Stomach (tissue), 4 donors: ENCODE measurements around the gene IKZF4.

Experiments
- EP300 ChIP-seq: sonication (generic); formaldehyde crosslinking; IDR thresholded peaks from one replicate; pipeline ENCODE4 v1.6.1; 2017; ENCODE audit warnings: antibody characterized with exemption
- POLR2A ChIP-seq, 4 donors: fragments of 450-650 bp; IDR thresholded peaks; one replicate each; pipeline ENCODE4 v1.6.1; 2016; ENCODE audit warnings: antibody characterized with exemption in 4 of 4, control low read depth in 2 of 4, mild to moderate bottlenecking in 1 of 4, moderate library complexity in 1 of 4

GRCh38 chr12:56080556-56081138 is 59.8 kb downstream of the IKZF4 start:
- TF ChIP-seq EP300 (no peak), POLR2A (IDR thresholded peaks at IDR 0.05) (peak in 1 of 4 donors; percentile 17)
